Esophagus squamous epithelium (tissue), 4 donors: ENCODE data around the gene MAD1L1.

ENCODE experiments used
- CTCF ChIP-seq, 6 experiments: fragments of 450-650 bp in 4 of 6; fragments of 200-600 bp in 2 of 6; sonication (generic) in 2 of 6; IDR thresholded peaks; one replicate each; pipeline ENCODE4 v1.5.1; 2016 to 2019; ENCODE audit warnings: antibody characterized with exemption in 6 of 6, mild to moderate bottlenecking in 4 of 6, moderate library complexity in 4 of 6
- POLR2A ChIP-seq, 4 donors: fragments of 450-650 bp; IDR thresholded peaks; one replicate each; pipeline ENCODE4 v1.6.1; 2017; ENCODE audit warnings: antibody characterized with exemption in 4 of 4, mild to moderate bottlenecking in 4 of 4, moderate library complexity in 3 of 4

- TF ChIP-seq CTCF (IDR thresholded peaks at IDR 0.05), result no peak
- no peak for TF ChIP-seq POLR2A (IDR thresholded peaks at IDR 0.05)
These were observed 302.2 kb downstream of the MAD1L1 start for GRCh38 chr7:1930381-1931065.
